ENCODE data around the gene C3orf18.
A peak's percentile ranks its signal among the peaks of the same experiment; 100 is the strongest.

Gene C3orf18

GRCh38 chr3:50549226-50549625 is 18.3 kb downstream of the C3orf18 start:
- DNase-seq, result no peak

GRCh38 chr3:50545781-50546180 is 21.8 kb downstream of the C3orf18 start:
- no peak for DNase-seq

GRCh38 chr3:50542177-50543034 is 25.1 kb downstream of the C3orf18 start:
- peak; percentile 49 for DNase-seq

- no peak for DNase-seq
Measured at GRCh38 chr3:50539356-50540286, 27.9 kb downstream of the C3orf18 start.

- no peak for DNase-seq
Measured at GRCh38 chr3:50537421-50538129, 30.0 kb downstream of the C3orf18 start.

GRCh38 chr3:50536471-50537180 is 30.9 kb downstream of the C3orf18 start:
- no peak for DNase-seq

- no peak for DNase-seq
Measured at GRCh38 chr3:50534681-50535330, 32.7 kb downstream of the C3orf18 start.

GRCh38 chr3:50533807-50534461 is 33.6 kb downstream of the C3orf18 start:
- no peak for DNase-seq

GRCh38 chr3:50533316-50533715 is 34.2 kb downstream of the C3orf18 start:
- DNase-seq, result no peak

- no peak for DNase-seq
Measured at GRCh38 chr3:50532062-50532705, 35.4 kb downstream of the C3orf18 start.

GRCh38 chr3:50531201-50531600 is 36.3 kb downstream of the C3orf18 start:
- no peak for DNase-seq

GRCh38 chr3:50530001-50530970 is 37.3 kb downstream of the C3orf18 start:
- no peak for DNase-seq

GRCh38 chr3:50525987-50526386 is 41.6 kb downstream of the C3orf18 start:
- peak; percentile 44 for DNase-seq

- no peak for DNase-seq
Measured at GRCh38 chr3:50525191-50525910, 42.2 kb downstream of the C3orf18 start.

GRCh38 chr3:50524746-50525145 is 42.8 kb downstream of the C3orf18 start:
- DNase-seq, result no peak

GRCh38 chr3:50523279-50523811 is 44.2 kb downstream of the C3orf18 start:
- no peak for DNase-seq

- no peak for DNase-seq
Measured at GRCh38 chr3:50521572-50521971, 46.0 kb downstream of the C3orf18 start.

GRCh38 chr3:50520849-50521248 is 46.7 kb downstream of the C3orf18 start:
- DNase-seq, result no peak
